ENCODE measurements around the gene CA10.
A peak's percentile ranks its signal among the peaks of the same experiment; 100 is the strongest.

The CA10 gene

GRCh38 chr17:51613255-51613654 lies 545.3 kb downstream of the CA10 start (continued):
- TF ChIP-seq CSRNP3 (CRISPR knock-in tag; IDR thresholded peaks at IDR 0.05): no peak
- TF ChIP-seq ZFP3 (CRISPR knock-in tag; IDR thresholded peaks at IDR 0.05): no peak
- no peak for TF ChIP-seq BACH2 (CRISPR knock-in tag; IDR thresholded peaks at IDR 0.05; ENCODE audit: borderline replicate concordance)
- TF ChIP-seq SNAI2 (CRISPR knock-in tag; IDR thresholded peaks at IDR 0.05): no peak
- no peak for TF ChIP-seq CREB5 (CRISPR knock-in tag; IDR thresholded peaks at IDR 0.05; ENCODE audit: low read depth)
- no peak for TF ChIP-seq TCF4 (CRISPR knock-in tag; IDR thresholded peaks at IDR 0.05; ENCODE audit: borderline replicate concordance)
- no peak for TF ChIP-seq ZNF565 (CRISPR knock-in tag; conservative IDR thresholded peaks at IDR 0.05; ENCODE audit: low read depth)

- no peak for ATAC-seq
Observed at GRCh38 chr17:51612692-51613091, 545.8 kb downstream of the CA10 start.

GRCh38 chr17:51611585-51611984 lies 546.9 kb downstream of the CA10 start:
- ATAC-seq: no peak
- TF ChIP-seq, protein P1, sequence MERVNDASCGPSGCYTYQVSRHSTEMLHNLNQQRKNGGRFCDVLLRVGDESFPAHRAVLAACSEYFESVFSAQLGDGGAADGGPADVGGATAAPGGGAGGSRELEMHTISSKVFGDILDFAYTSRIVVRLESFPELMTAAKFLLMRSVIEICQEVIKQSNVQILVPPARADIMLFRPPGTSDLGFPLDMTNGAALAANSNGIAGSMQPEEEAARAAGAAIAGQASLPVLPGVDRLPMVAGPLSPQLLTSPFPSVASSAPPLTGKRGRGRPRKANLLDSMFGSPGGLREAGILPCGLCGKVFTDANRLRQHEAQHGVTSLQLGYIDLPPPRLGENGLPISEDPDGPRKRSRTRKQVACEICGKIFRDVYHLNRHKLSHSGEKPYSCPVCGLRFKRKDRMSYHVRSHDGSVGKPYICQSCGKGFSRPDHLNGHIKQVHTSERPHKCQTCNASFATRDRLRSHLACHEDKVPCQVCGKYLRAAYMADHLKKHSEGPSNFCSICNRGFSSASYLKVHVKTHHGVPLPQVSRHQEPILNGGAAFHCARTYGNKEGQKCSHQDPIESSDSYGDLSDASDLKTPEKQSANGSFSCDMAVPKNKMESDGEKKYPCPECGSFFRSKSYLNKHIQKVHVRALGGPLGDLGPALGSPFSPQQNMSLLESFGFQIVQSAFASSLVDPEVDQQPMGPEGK (CRISPR knock-in tag; IDR thresholded peaks at IDR 0.05; ENCODE audit: borderline replicate concordance): no peak
- no peak for TF ChIP-seq TOX (CRISPR knock-in tag; IDR thresholded peaks at IDR 0.05; ENCODE audit: borderline replicate concordance)
- TF ChIP-seq ZNF565 (CRISPR knock-in tag; conservative IDR thresholded peaks at IDR 0.05; ENCODE audit: low read depth): no peak

More at GRCh38 chr17:51612692-51613091, 545.8 kb downstream of the CA10 start:
- no peak for TF ChIP-seq OSR1 (CRISPR knock-in tag; IDR thresholded peaks at IDR 0.05)

- TF ChIP-seq CSDC2 (CRISPR knock-in tag; IDR thresholded peaks at IDR 0.05): no peak
- no peak for ATAC-seq
Observed at GRCh38 chr17:51610834-51611233, 547.7 kb downstream of the CA10 start.

- no peak for ATAC-seq
- TF ChIP-seq PPARA (CRISPR knock-in tag; IDR thresholded peaks at IDR 0.05; ENCODE audit: borderline replicate concordance) (no peak), ZNF70 (CRISPR knock-in tag; IDR thresholded peaks at IDR 0.05) (peak; percentile 69; the same call in 1 of the 2 replicates)
Observed at GRCh38 chr17:51610155-51610554, 548.4 kb downstream of the CA10 start.

DNA sequence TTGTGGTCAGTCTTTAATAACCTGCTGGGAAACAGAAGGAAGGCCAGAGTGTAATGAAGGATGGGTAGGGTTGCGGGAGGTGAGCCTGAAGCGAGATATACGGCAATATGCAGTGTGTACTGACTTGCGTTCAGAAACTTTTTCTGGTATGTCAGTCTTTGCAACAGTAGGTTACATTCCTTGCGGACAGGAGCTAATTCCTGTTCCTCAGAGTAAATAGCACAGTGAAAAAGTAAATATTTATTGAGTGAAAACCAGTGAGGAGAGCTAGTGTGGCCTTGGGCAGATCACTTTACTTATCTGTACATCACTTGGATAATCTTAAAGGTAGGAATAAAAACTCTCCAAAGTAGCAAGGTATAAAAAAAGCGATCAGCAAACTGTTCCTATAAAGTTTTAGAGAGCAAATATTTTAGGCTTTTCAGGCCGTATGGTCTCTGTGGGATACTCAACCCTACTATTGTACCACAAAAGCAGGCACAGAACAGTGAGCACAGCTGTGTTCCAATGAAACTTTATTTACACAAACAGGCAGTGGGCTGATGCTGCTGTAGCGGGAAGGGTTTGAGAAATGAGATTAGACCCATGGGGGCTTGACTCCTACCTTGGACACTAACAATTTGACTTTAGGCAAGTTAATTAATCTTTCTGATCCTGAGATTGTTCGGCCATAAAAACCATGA lies 550.1 kb downstream of the CA10 start:
- ATAC-seq: no peak
- TF ChIP-seq TOX (CRISPR knock-in tag; IDR thresholded peaks at IDR 0.05; ENCODE audit: borderline replicate concordance) (no peak), CSRNP3 (CRISPR knock-in tag; IDR thresholded peaks at IDR 0.05) (no peak), ZC3H10 (CRISPR knock-in tag; IDR thresholded peaks at IDR 0.05) (no peak), OSR1 (CRISPR knock-in tag; IDR thresholded peaks at IDR 0.05) (no peak), BACH2 (CRISPR knock-in tag; IDR thresholded peaks at IDR 0.05; ENCODE audit: borderline replicate concordance) (no peak), GLIS3 (CRISPR knock-in tag; IDR thresholded peaks at IDR 0.05) (no peak), ZFP30 (CRISPR knock-in tag; IDR thresholded peaks at IDR 0.05) (no peak), ARNTL (CRISPR knock-in tag; IDR thresholded peaks at IDR 0.05; ENCODE audit: borderline replicate concordance, low read depth) (no peak), CSDC2 (CRISPR knock-in tag; IDR thresholded peaks at IDR 0.05) (no peak)
- TF ChIP-seq, protein P2, sequence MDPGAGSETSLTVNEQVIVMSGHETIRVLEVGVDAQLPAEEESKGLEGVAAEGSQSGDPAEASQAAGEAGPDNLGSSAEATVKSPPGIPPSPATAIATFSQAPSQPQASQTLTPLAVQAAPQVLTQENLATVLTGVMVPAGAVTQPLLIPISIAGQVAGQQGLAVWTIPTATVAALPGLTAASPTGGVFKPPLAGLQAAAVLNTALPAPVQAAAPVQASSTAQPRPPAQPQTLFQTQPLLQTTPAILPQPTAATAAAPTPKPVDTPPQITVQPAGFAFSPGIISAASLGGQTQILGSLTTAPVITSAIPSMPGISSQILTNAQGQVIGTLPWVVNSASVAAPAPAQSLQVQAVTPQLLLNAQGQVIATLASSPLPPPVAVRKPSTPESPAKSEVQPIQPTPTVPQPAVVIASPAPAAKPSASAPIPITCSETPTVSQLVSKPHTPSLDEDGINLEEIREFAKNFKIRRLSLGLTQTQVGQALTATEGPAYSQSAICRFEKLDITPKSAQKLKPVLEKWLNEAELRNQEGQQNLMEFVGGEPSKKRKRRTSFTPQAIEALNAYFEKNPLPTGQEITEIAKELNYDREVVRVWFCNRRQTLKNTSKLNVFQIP (CRISPR knock-in tag; IDR thresholded peaks at IDR 0.05; ENCODE audit: borderline replicate concordance, low read depth): no peak
- TF ChIP-seq, protein P1 (CRISPR knock-in tag; IDR thresholded peaks at IDR 0.05; ENCODE audit: borderline replicate concordance): no peak
- TF ChIP-seq, protein P3, sequence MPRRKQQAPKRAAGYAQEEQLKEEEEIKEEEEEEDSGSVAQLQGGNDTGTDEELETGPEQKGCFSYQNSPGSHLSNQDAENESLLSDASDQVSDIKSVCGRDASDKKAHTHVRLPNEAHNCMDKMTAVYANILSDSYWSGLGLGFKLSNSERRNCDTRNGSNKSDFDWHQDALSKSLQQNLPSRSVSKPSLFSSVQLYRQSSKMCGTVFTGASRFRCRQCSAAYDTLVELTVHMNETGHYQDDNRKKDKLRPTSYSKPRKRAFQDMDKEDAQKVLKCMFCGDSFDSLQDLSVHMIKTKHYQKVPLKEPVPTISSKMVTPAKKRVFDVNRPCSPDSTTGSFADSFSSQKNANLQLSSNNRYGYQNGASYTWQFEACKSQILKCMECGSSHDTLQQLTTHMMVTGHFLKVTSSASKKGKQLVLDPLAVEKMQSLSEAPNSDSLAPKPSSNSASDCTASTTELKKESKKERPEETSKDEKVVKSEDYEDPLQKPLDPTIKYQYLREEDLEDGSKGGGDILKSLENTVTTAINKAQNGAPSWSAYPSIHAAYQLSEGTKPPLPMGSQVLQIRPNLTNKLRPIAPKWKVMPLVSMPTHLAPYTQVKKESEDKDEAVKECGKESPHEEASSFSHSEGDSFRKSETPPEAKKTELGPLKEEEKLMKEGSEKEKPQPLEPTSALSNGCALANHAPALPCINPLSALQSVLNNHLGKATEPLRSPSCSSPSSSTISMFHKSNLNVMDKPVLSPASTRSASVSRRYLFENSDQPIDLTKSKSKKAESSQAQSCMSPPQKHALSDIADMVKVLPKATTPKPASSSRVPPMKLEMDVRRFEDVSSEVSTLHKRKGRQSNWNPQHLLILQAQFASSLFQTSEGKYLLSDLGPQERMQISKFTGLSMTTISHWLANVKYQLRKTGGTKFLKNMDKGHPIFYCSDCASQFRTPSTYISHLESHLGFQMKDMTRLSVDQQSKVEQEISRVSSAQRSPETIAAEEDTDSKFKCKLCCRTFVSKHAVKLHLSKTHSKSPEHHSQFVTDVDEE (CRISPR knock-in tag; IDR thresholded peaks at IDR 0.05): no peak
